AG08395 (cell line): ENCODE results near the gene DNAJC7.

ENCODE experiments used
- DNase-seq: peaks from one replicate; pipeline ENCODE4 v3.0.0; 2012; ENCODE audit warnings: mixed read lengths, low spot score

DNAJC7 gene

DNA sequence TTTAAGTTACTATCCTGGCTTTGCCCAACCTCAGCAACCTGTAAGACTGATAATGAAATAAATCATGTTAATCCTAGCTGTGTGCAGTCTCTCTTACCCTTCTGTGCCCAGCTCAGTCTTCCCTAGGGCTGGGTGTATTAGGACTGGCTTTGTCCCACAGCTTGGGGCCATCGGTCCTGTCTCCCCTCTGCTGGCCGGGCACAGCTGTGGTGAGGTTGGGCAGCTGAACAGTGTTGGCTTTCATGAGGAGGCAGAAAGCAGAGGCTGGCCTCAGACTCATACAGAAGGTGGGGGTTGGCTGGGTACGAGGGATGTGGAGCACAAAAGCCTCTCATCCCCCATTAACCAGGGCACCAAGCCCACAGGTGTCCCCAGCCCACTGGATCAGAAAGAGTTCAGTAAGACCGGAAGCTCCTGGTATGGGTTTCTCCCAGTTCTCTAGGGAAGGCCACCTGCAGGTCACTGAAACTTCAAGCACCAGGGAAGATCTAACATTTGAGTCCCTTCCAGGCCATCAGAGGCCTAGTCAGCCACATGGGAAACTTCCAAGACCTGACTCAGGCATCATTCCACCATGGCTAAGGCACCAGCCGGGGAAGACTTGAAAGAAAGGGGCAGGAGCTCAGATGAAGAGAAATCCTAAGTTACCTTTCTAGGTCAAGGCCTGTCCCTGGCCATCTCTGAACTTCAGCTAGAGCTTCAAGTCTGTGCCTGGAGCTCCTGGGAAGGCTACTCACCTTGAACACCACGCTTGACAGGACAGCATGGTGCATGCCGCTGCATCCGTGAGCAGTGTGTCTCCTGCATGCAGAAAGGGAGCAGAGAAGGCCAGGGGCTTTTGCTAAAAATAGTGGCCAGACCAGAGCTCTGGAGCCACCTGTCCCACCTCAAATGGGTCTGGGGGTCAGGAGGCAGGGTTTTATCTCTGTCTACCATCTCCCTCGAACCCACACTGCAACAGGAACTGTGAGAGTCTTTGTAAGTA, 41.8 kb downstream of the DNAJC7 start:
- peak; percentile 84 for DNase-seq

DNA sequence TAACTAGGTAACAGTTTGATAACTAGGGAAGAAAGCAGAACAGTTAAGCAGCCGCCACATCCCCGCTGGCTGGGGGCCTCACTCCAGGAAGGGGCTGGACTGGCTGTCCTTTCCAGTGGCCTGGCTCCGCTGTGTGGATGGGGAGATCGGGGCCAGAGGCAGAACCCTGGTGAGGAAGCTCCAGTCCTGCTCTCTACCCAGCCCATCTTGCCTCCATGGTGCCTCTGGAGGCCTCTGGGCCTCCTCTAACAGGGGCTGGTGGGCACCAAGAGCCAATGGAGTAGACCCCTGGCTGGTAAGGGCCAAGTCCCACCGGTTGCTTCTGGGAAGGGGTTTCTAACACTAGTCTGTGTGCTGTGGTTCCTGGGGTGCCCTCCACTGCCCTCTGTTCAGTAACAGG, 42.6 kb downstream of the DNAJC7 start:
- DNase-seq, result no peak

DNA sequence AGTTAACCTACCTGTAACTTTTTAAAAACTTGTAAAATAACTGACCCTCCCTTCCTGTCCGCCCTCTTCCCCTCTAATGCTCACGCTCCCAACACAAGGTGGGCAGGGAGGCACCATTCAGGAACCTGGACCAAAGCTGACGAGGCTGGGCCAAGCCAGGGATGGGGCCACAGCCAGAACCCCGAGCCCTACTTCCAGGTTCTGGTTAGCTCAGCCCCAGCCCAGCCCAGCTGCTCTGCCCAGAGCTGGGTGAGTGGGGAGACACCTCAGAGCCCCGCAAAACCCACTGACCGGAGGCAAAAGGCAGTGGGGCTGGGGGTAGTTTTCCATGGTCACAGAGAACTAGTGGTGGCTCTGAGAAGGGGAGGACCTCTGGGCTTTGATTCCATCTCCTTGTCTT, 43.2 kb downstream of the DNAJC7 start:
- DNase-seq, result no peak

DNA sequence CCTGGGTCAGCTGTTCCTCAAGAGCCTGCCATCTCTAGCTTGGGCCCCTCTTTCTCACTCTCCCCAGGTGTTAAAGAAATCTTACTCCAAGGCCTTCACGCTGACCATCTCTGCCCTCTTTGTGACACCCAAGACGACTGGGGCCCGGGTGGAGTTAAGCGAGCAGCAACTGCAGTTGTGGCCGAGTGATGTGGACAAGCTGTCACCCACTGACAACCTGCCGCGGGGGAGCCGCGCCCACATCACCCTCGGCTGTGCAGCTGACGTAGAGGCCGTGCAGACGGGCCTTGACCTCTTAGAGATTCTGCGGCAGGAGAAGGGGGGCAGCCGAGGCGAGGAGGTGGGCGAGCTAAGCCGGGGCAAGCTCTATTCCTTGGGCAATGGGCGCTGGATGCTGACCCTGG, 43.8 kb downstream of the DNAJC7 start:
- DNase-seq, result no peak

DNA sequence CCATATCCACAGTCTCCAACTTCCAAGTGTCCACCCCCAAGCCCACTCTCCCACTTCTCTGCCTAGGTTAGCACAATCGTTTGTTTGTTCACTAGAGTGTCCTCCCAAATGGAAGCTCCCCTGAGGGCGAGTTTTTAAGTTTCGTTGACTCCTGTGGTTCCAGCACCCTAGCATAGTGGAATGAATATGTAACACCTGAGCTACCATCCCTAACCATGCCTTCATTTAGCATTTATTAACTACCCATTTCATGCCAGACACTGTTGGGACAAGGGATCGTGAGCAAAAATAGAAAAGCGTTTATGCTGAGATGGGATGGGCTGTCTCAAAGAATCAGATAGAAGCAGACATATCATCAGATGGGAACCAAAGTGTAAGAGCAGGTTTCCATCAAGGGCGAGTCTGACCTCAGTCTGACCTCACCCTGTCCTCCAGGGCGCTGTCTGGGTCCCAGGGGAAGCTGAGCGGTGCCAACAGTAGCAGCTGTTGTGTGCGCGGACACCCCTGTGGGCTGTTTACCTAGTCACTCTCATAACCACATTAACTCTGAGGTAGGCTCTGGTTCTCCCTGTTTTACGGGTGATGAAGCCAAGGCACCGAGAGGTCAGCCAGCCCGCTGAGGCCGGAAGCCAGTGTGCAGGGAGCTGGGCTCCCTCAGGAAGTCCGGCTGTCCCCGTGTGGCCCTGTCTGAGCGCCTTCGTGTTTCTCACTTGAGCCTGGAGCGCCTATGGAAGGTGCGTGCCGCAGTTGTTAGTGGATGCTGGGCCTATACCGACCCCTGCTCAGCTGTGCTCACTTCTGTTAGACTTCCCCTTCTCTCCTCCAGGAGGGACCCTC, 44.5 kb downstream of the DNAJC7 start:
- no peak for DNase-seq

DNA sequence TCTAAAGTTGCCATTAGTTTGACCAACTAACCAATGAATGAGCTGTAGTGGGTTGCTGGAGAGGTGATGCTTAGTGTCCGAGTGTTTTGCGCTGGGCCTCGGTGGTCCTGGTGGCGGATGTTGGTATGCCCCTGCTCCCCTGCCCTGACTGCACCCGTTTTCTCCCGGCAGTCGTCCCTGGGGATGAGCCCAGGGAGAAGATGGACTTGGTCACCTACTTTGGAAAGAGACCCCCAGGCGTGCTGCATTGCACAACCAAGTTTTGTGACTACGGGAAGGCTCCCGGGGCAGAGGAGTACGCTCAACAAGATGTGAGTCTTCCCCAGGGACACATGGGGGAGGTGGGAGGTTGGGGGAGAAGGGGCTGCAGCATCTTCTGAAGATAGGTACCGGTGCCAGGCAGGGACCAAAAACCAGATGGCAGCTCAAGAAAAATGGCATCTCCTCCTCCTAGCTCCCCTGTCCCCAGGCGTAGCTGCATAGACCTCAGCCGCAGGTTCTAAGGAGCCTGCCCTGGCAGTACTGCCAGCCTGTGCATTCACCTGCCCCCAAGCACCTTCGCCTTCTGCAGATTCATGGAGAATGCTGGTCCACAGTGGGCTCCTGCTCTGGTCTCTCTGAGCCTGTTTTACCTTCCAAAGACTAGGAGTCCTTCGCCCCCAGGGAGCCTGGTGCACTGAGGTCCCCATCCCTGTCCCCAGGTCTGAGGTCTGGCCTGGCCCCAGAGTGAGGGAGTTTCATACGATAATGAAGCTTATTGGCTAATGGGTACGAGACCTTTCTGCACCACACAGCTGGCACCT, 45.3 kb downstream of the DNAJC7 start:
- DNase-seq, result no peak

DNA sequence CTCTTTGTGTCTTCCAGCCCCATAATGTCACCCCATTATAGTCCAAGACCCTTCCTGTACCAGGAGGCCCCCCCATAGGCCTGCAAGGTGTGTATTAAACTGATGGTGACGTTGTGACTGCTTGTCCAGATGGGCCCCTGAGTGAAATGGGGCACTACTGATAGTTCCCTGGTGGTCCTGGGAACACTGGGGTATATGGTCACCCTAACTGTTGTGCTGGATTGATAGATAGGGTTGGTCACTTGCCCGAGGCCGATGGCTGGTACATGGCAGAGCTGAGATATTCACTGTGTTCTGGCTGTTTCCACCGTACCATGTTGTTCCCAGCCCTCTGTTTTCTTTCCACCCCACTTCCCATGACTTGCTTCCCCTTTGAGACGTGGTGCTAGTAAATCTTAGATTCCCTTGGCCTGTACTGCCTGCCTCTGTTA, 46.3 kb downstream of the DNAJC7 start:
- DNase-seq, result no peak

DNA sequence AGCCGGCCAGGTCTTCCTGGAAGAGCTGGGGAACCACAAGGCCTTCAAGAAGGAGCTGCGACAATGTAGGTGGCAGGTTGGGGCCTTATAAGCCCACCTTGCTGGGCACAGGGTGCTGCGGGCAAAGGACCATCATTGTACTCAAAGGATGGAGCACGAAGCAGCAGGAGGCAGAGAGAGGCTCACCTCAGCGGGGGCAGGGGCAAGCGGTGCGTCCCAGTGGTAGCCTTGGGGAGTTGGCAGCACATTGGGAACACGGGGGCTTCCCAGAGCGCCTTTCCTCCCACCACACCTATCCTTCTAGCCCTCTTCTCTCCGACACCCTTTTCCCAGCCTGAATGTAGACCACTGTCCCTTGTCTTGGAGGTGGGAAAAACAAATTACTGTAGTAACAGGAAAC, 48.6 kb downstream of the DNAJC7 start:
- no peak for DNase-seq

DNA sequence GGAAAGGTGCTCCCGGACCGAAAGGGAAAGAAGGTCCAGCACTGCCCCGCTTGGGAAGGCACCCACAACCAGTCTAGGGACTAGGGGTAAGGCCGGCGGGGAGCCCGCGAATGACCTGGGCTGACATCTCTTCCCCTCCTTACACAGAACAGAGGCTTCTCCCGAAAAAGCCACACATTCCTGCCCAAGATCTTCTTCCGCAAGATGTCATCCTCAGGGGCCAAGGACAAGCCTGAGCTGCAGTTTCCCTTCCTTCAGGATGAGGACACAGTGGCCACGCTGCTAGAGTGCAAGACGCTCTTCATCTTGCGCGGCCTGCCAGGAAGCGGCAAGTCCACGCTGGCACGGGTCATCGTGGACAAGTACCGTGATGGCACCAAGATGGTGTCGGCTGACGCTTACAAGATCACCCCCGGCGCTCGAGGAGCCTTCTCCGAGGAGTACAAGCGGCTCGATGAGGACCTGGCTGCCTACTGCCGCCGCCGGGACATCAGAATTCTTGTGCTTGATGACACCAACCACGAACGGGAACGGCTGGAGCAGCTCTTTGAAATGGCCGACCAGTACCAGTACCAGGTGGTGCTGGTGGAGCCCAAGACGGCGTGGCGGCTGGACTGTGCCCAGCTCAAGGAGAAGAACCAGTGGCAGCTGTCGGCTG, 49.2 kb downstream of the DNAJC7 start:
- DNase-seq, result no peak

DNA sequence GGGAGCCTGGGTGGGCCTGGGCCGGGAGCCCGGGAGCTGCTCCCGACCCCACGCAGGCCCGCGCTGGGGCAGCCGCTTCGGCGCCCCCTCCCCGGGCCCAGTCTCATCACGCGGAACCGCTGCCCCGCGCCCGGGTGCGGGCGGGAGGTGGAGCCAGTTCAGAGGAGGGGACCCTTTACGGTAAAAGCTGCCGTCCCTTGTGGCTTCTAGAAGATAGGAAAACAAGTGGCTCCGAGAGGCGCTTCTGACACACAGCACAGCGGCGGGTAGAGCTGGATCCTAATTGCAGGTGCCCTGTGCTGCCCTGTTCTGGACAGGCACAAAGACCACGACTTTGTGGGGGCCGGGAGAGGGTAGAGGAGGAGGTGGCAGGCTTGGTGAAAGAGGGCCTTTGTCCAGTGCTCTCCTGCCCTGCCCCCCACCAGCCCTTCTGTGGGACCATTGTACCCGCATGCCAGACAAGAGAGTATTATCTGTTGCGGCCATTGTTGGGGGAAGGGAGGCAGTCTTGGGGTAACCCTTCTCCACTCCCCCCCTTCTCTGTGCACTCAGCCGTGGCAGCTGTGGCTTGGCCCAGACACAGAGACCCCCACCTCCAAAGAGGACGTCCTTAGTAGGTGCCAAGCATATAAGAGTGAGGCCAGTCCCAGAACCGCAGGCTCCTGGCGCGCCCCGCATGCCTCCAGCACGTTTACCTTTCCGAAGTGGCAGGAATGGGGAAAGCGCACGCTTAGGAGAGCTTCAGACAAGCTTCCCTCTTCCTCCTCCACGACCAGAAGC, 49.9 kb downstream of the DNAJC7 start:
- no peak for DNase-seq

DNA sequence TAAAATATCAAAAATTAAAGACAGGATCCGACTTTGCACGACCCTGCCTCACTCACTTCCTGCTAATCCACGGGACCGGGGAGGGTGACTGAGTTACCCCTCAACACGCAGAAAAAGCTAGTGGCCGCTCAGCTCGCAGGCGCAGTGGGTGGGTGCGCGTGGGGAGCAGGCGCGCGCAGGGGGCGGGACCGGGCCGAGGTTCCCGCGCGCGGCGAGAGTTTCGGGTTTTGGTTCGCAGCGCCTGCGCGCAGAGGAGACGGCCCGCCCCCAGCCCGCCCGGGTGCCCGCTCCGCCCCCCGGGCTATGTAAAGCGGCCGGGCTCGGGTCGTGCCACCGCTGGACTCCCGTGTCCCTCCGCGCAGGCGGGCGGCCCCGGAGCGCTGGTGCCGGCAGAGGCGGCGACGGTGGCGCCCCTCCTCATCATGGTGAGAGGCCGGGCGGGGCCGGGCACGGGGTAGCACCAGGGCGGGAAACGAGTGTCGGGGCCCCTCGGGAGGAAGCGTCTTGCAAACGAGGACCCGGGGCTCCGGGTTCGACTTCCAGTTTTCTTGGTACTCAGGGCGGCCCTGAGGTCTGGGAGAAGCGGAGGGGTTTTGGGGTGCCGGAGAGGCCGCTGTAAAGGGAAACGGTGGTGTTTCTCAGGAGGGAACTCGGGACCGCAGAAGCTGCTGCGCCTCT, 50.6 kb downstream of the DNAJC7 start, which contains the start of gene CNP:
CNP (plus strand) TSS at position 333 of the 678 bp plus-strand sequence; CDS start at position 423, 90 bp downstream.
- peak; percentile 99 for DNase-seq

DNA sequence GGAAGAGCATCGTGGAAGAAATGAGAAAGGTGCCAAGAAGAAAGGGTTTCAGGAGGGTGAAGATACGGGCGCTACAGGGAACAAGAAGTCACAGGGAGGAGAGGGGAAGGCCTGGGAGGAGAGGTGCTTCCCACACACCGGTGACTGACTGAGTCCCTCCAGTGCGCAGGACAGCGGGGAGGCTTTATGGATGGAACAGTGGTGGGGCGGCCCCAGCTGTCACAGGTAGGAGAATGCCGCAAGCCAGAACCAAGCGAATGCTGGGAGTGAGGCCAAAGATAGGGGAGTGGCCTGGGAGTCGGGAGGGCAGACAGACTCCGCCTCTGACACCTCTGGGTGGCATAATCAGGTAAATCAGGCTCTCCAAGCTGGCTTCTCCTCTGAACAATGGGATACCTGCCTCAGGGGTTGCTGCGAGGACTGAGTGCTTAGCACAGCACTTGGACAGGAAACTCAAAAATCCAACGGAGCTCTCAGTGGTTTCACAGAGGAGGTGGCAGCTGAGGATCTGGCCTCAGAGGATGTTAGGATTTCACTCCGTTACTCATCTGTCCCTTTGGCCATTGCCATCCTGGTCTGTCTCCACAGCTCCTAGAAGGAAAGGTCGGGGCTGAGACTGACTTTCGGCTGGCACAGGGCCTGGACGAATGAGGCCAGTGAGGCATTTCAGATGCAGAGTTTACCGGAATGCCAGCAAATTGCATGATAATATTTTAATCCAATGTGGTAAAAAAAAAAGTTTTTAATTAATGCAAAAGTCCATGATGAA, 51.4 kb downstream of the DNAJC7 start:
- DNase-seq, result peak; percentile 36

DNA sequence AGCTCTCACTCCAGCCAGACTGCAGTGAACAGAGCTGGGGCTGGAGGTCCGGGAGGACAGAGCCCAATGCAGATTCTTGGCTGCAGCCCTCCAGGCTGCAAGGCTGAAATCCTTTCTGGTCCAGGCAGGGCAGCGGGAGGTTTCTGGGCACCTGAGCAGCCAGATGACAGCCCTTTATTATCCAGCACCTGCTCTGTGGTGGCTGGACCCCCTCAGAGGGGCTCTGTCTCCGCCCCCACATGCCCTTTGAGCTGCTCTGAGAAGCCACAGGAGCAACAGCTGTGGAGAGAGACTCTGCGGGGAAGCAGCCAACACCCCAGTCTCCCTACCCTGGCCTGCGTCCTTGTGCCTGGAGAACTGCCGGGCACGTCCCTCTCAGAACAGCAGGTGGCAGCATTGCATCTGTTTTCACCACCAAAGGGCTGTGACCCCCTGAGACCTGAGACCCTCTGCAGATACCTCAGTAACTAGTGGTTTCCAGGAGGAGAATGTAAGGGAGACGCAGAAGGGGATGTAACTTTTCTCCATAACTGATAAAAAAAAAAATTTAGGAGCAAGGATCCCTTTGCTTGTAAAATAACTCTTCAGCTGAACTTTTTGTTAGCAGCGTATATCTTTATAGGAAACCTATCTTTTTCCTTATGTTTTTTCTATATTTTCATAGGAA, 54.3 kb downstream of the DNAJC7 start:
- peak; percentile 76 for DNase-seq

DNA sequence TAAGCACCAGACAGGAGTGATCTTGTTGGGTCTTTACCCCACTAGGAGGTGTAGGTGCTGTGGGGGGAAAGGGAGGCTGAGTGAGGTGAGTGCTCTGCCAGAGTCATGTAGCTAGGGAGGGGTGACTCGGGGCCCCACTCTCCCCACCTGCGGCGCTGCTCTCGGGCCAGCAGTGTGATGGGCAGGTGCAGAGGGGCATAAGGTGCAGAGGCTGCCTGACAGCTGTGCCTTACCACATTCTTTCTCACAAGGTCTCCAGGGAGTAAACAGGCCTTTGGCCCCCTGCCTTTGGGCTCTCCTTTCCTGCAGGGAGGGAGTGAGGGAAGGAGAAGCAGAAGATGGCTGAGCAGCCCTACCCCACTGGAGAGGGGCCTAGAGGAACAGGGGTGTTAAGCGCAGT, 55.1 kb downstream of the DNAJC7 start:
- DNase-seq, result no peak

DNA sequence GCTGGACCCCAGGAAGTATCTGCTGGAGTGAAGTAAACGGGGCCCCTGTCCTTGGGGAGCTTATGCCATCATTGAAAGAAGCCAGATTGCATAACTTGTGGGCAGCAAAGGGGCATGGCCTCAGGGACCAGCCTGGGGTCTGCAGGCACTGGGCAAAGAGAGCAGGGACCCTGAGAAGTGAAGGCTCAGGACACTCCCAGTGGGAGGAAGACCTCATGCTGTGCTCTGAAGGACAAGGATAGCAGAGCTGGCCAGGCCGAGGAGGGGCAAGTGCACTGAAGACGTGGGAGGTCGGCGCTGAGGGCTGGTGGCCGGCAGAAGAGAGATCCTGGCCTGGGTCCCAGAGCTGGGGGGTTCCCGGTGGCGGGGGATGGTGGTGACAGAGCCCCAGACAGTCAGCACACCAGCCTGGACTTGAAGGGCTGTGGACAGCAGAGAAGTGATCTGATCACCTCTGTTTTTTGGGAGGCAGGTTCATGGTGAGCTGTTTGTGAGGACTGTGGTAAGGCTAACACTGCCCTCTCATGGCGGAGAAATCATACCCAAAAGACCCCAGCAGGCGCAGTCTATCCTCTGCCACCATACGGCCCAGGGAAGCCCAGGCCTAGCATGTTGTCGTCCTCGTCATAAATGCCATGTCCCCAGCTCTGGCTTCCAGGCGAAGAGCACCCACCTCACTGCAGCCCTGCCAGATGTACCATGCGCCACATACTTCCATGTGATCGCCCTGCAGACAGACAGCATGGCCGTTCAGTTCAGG, 57.7 kb downstream of the DNAJC7 start:
- DNase-seq, result peak; percentile 44

DNA sequence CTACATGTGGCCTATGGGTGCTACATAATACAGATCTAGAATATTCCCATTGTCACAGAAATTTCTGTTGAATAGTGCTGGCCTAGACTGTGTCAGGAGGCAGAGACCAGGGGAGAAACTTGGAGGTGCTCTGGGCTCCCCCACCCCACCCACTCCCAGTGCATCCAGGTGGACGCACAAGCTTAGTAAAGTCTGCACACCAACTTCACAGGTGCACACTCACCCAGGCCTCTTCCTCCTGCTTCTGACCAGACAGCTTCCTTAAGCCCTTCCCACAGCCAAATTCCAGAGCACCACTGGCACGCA, 58.3 kb downstream of the DNAJC7 start:
- DNase-seq, result no peak

DNA sequence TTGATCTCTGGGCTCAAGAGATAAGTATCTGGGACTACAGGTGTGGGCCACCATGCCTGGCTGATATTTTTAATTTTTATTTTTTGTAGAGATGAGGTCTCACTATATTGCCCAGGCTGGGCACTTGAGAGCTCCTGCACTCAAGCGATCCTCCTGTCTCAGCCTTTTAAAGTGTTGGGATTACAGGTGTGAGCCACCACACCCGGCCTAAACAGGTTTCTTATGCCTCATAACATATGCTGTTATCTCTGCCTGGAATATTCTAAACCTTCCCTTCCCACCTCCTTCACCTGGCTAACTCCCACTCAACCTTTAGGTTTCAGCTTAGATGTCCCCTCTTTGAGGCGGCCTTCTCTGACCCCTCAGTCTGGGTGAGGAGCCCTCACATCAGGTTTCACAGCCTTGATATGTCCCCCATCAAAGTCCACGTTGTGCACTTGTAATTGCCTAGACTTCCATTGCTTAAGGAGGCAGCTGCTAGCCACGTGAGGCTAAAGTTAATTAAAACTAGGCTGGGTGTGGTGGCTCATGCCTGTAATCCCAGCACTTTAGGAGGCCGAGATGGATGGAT, 59.3 kb downstream of the DNAJC7 start:
- DNase-seq, result no peak
